Testis (tissue), 2 donors: ENCODE data around the gene PCDHB10.

ENCODE experiments used
- CTCF ChIP-seq, 3 experiments: fragments of 450-650 bp in 2 of 3; fragments of 200-600 bp in 1 of 3; sonication (generic) in 1 of 3; IDR thresholded peaks; one replicate each; pipeline ENCODE4 v1.5.1; 2016 to 2019; ENCODE audit warnings: antibody characterized with exemption in 3 of 3, mild to moderate bottlenecking in 2 of 3, moderate library complexity in 1 of 3
- POLR2A ChIP-seq: fragments of 450-650 bp; IDR thresholded peaks from one replicate; pipeline ENCODE4 v1.6.1; 2017; ENCODE audit warnings: antibody characterized with exemption, mild to moderate bottlenecking, moderate library complexity

GRCh38 chr5:141196363-141196762, 4.2 kb downstream of the PCDHB10 start:
- TF ChIP-seq CTCF (IDR thresholded peaks at IDR 0.05) (no peak), POLR2A (no peak)
